GM19463 (cell line): ENCODE measurements around the gene ZC3H4.
"Not testable (repeated sequence)": the region's sequence is repeated elsewhere in the genome, so short reads cannot be mapped to it uniquely, and the experiment has no call there.

Experiments
- ATAC-seq: cut with Tn5 transposase; IDR thresholded peaks from one replicate; pipeline ENCODE4 v1.9.1; 2021; ENCODE audit warnings: mild to moderate bottlenecking, moderate library complexity; ENCODE audit not compliant: unreplicated experiment

Gene ZC3H4

GRCh38 chr19:47056411-47056810, 57.2 kb downstream of the ZC3H4 start:
- ATAC-seq = no peak

GRCh38 chr19:47050562-47050961, 63.0 kb downstream of the ZC3H4 start:
- not testable (repeated sequence) for ATAC-seq

- ATAC-seq = no peak
Observed at GRCh38 chr19:47049307-47049700, 64.3 kb downstream of the ZC3H4 start.

GRCh38 chr19:47047763-47048405, 65.7 kb downstream of the ZC3H4 start:
- ATAC-seq = peak; percentile 37

- no peak for ATAC-seq
Observed at GRCh38 chr19:47047272-47047762, 66.3 kb downstream of the ZC3H4 start.

- ATAC-seq = no peak
Observed at GRCh38 chr19:47045867-47046470, 67.6 kb downstream of the ZC3H4 start.

- no peak for ATAC-seq
Observed at GRCh38 chr19:47044946-47045866, 68.4 kb downstream of the ZC3H4 start.

GRCh38 chr19:47040869-47041268, 72.7 kb downstream of the ZC3H4 start:
- no peak for ATAC-seq

- ATAC-seq = no peak
Observed at GRCh38 chr19:47039239-47039874, 74.2 kb downstream of the ZC3H4 start.

- ATAC-seq = no peak
Observed at GRCh38 chr19:47037766-47038165, 75.8 kb downstream of the ZC3H4 start.

- no peak for ATAC-seq
Observed at GRCh38 chr19:47036097-47036651, 77.4 kb downstream of the ZC3H4 start.

GRCh38 chr19:47035127-47036096, 78.2 kb downstream of the ZC3H4 start:
- peak; percentile 78 for ATAC-seq

GRCh38 chr19:47032171-47032811, 81.3 kb downstream of the ZC3H4 start:
- no peak for ATAC-seq

- no peak for ATAC-seq
Observed at GRCh38 chr19:47028195-47028601, 85.4 kb downstream of the ZC3H4 start.

- no peak for ATAC-seq
Observed at GRCh38 chr19:47027586-47028088, 85.9 kb downstream of the ZC3H4 start.

GRCh38 chr19:47026889-47027288, 86.7 kb downstream of the ZC3H4 start:
- no peak for ATAC-seq

- ATAC-seq = no peak
Observed at GRCh38 chr19:47026156-47026555, 87.4 kb downstream of the ZC3H4 start.

GRCh38 chr19:47024502-47024901, 89.1 kb downstream of the ZC3H4 start:
- ATAC-seq = no peak

GRCh38 chr19:47023448-47023794, 90.2 kb downstream of the ZC3H4 start:
- ATAC-seq = no peak
